NB4 (cell line): Measurements from ENCODE around the gene DKC1.

Experiments
- CTCF ChIP-seq: IDR thresholded peaks from one replicate; pipeline ENCODE4 v1.5.1; 2012; ENCODE audit warnings: low read depth, low read length
- MAX ChIP-seq: IDR thresholded peaks from 2 replicates; pipeline ENCODE4 v1.6.1; 2011; ENCODE audit warnings: low read depth, low read length
- POLR2A ChIP-seq: IDR thresholded peaks from 2 replicates; pipeline ENCODE4 v1.6.1; 2011; ENCODE audit warnings: mild to moderate bottlenecking; ENCODE audit not compliant: insufficient read length; ENCODE audit errors: extremely low read depth

DNA sequence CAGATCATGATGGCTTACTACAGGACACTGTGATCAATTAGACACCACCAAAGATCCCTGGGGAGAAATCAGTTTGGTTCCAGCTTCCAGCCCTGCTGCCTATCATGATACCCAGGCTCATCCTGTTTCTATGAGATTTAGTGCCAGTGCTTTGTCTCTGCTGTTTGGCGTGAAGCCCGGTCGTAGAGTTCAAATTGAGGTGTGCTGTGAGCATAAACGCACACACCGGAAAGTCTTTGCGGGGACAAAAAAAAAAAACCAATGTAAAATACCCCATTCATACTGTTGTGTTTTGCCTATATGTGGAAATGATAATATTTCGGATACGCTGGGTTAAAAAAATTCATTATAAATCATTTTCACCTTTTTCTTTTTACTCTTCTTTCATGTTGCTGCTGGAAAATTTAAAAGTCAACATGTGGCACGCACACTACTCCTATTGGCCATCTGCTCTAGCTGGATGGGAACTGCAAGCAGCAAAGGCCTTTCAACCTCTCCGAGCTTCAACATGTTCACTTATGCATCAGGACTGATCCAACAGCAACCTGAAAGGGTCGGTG lies 607 bp upstream of the DKC1 start:
- no peak for TF ChIP-seq CTCF
- peak; percentile 46; the same call in 1 of the 2 replicates for TF ChIP-seq MAX
- no peak for TF ChIP-seq POLR2A
